ENCODE data around the gene MACROH2A1. TPM values are rescaled to one million over a fixed set of nuclear protein-coding genes. Genes with fewer than 3 reads are reported as not detected.

MACROH2A1 gene
- total and polyA plus RNA-seq, 9 of the 15 experiments (the other 6 are each of a cell fraction or from before 2014, with no cell fraction given) = 44.9 to 289 (median 193) TPM

DNA sequence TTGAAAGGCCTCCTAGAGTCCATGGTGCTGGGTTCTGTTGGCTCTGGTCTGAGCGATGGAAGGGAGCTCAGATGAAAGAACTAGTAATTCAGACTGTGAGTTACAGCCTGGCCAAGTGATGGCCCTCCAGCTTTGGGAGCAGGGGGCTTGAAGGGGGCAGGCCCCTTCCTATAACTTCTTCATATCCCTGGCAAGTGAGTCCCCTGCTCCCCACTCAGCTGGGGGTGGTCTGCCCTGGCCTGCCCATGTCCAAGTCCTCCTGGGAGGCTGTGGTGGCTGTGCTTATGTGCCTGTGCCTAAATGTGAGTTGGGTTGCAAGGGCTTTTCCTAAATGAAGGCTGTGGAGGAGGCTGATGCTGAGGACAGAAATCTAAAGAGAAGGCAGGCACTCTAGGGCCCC lies 80.1 kb downstream of the MACROH2A1 start:
- ChIA-PET CTCF (ENCODE audit: low intra/inter-chr PET ratio) (interaction anchor here (1.0 kb wide), 1 partner anchor 14 kb away, joined by 3 read pairs; no protein-coding TSS in a partner anchor), POLR2A (interaction anchor here (0.5 to 1.0 kb wide), 2 partner anchors 47 to 106 kb away, joined by 3 to 5 read pairs; no protein-coding TSS in a partner anchor)
- DNase-seq (ENCODE audit: extremely low read depth in 1 of 4, low spot score in 3 of 4) (no peak), FAIRE-seq (no peak), ATAC-seq (no peak)
- intact Hi-C loops (cut with micrococcal nuclease) = no loop called here
- Histone ChIP-seq H3K36me3 (ENCODE audit: control insufficient read depth, insufficient read depth, low read length) (no peaks in the 10 kb centered on the region), H2AFZ (ENCODE audit: low read depth, low read length) (no peak overlapping the region), H3K9ac (ENCODE audit: insufficient read depth in 1 of 2, low read depth in 2 of 2, low read length in 2 of 2) (no peak overlapping the region), H3K4me2 (ENCODE audit: insufficient read depth, low read length) (no peak overlapping the region), H3K9me1 (ENCODE audit: control insufficient read depth, insufficient read depth, low read length) (no peaks in the 10 kb centered on the region), H3K4me1 (replicated peaks in 1 of 2; ENCODE audit: control insufficient read depth in 2 of 2, insufficient read depth in 2 of 2, low read length in 2 of 2) (peaks cover 3 to 6% of the 10 kb centered on the region in 2 experiments), H3K9me3 (replicated peaks; ENCODE audit: control insufficient read depth, insufficient read depth, low read depth, low read length) (no peaks in the 10 kb centered on the region), H3K27me3 (ENCODE audit: control insufficient read depth in 2 of 2, insufficient read depth in 2 of 2, low read length in 2 of 2) (no peaks in the 10 kb centered on the region), H3K79me2 (ENCODE audit: control insufficient read depth, insufficient read depth, low read length) (no peaks in the 10 kb centered on the region), H3K4me3 (no peak overlapping the region), H3K27ac (ENCODE audit: extremely low read depth, low read depth, low read length) (no peak overlapping the region), H4K20me1 (replicated peaks; ENCODE audit: control insufficient read depth, insufficient read depth, low read length) (no peaks in the 10 kb centered on the region; the same call in 1 of the 2 replicates)
- no peak for TF ChIP-seq GTF2A2 (tag; IDR thresholded peaks at IDR 0.05)
- no peak for TF ChIP-seq ETV5 (CRISPR knock-in tag; IDR thresholded peaks at IDR 0.05; ENCODE audit: low read depth)
- no peak for TF ChIP-seq TEAD2 (tag; IDR thresholded peaks at IDR 0.05)
- TF ChIP-seq, protein P1, sequence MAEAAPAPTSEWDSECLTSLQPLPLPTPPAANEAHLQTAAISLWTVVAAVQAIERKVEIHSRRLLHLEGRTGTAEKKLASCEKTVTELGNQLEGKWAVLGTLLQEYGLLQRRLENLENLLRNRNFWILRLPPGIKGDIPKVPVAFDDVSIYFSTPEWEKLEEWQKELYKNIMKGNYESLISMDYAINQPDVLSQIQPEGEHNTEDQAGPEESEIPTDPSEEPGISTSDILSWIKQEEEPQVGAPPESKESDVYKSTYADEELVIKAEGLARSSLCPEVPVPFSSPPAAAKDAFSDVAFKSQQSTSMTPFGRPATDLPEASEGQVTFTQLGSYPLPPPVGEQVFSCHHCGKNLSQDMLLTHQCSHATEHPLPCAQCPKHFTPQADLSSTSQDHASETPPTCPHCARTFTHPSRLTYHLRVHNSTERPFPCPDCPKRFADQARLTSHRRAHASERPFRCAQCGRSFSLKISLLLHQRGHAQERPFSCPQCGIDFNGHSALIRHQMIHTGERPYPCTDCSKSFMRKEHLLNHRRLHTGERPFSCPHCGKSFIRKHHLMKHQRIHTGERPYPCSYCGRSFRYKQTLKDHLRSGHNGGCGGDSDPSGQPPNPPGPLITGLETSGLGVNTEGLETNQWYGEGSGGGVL (CRISPR knock-in tag; IDR thresholded peaks at IDR 0.05) = no peak
- TF ChIP-seq CBX1 (IDR thresholded peaks at IDR 0.05; ENCODE audit: low read depth) = no peak
- TF ChIP-seq, protein P2, sequence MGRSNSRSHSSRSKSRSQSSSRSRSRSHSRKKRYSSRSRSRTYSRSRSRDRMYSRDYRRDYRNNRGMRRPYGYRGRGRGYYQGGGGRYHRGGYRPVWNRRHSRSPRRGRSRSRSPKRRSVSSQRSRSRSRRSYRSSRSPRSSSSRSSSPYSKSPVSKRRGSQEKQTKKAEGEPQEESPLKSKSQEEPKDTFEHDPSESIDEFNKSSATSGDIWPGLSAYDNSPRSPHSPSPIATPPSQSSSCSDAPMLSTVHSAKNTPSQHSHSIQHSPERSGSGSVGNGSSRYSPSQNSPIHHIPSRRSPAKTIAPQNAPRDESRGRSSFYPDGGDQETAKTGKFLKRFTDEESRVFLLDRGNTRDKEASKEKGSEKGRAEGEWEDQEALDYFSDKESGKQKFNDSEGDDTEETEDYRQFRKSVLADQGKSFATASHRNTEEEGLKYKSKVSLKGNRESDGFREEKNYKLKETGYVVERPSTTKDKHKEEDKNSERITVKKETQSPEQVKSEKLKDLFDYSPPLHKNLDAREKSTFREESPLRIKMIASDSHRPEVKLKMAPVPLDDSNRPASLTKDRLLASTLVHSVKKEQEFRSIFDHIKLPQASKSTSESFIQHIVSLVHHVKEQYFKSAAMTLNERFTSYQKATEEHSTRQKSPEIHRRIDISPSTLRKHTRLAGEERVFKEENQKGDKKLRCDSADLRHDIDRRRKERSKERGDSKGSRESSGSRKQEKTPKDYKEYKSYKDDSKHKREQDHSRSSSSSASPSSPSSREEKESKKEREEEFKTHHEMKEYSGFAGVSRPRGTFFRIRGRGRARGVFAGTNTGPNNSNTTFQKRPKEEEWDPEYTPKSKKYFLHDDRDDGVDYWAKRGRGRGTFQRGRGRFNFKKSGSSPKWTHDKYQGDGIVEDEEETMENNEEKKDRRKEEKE (IDR thresholded peaks at IDR 0.05; ENCODE audit: borderline replicate concordance in 1 of 2, control insufficient read depth in 1 of 2, low read depth in 2 of 2, low read length in 1 of 2) = no peak
- TF ChIP-seq PTBP1 (IDR thresholded peaks at IDR 0.05; ENCODE audit: low read depth, low read length) = no peak
- TF ChIP-seq, protein P3, sequence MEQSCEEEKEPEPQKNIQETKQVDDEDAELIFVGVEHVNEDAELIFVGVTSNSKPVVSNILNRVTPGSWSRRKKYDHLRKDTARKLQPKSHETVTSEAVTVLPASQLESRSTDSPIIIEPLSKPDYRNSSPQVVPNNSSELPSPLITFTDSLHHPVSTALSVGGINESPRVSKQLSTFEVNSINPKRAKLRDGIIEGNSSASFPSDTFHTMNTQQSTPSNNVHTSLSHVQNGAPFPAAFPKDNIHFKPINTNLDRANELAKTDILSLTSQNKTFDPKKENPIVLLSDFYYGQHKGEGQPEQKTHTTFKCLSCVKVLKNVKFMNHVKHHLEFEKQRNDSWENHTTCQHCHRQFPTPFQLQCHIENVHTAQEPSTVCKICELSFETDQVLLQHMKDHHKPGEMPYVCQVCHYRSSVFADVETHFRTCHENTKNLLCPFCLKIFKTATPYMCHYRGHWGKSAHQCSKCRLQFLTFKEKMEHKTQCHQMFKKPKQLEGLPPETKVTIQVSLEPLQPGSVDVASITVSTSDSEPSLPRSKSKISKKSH (CRISPR knock-in tag; IDR thresholded peaks at IDR 0.05) = no peak
- no peak for TF ChIP-seq MCM5 (IDR thresholded peaks at IDR 0.05; ENCODE audit: low read depth)
- TF ChIP-seq, protein P4, sequence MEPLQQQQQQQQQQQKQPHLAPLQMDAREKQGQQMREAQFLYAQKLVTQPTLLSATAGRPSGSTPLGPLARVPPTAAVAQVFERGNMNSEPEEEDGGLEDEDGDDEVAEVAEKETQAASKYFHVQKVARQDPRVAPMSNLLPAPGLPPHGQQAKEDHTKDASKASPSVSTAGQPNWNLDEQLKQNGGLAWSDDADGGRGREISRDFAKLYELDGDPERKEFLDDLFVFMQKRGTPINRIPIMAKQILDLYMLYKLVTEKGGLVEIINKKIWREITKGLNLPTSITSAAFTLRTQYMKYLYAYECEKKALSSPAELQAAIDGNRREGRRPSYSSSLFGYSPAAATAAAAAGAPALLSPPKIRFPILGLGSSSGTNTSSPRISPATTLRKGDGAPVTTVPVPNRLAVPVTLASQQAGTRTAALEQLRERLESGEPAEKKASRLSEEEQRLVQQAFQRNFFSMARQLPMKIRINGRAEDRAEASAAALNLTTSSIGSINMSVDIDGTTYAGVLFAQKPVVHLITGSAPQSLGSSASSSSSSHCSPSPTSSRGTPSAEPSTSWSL (CRISPR knock-in tag; IDR thresholded peaks at IDR 0.05; ENCODE audit: borderline replicate concordance) = no peak
- TF ChIP-seq, protein P5, sequence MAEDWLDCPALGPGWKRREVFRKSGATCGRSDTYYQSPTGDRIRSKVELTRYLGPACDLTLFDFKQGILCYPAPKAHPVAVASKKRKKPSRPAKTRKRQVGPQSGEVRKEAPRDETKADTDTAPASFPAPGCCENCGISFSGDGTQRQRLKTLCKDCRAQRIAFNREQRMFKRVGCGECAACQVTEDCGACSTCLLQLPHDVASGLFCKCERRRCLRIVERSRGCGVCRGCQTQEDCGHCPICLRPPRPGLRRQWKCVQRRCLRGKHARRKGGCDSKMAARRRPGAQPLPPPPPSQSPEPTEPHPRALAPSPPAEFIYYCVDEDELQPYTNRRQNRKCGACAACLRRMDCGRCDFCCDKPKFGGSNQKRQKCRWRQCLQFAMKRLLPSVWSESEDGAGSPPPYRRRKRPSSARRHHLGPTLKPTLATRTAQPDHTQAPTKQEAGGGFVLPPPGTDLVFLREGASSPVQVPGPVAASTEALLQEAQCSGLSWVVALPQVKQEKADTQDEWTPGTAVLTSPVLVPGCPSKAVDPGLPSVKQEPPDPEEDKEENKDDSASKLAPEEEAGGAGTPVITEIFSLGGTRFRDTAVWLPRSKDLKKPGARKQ (CRISPR knock-in tag; IDR thresholded peaks at IDR 0.05) = no peak
- WGBS (ENCODE audit: insufficient coverage, low coverage, missing lambda C conversion rate) = 20% methylated on average over 1 of the region's 1 CpG
- in situ Hi-C loops (cut with MboI) = no loop called here
- no TSS peak for BruUV-seq (replicated peaks)

Measured in K562 (cell line).